K562 (cell line): ENCODE measurements around the gene ZP1. TPM values are rescaled to one million over a fixed set of nuclear protein-coding genes. Genes with fewer than 3 reads are reported as not detected.

ENCODE experiments used
- E2F1 ChIP-seq: sonication (generic); formaldehyde crosslinking; IDR thresholded peaks from 2 replicates; pipeline ENCODE4 v1.8.1; 2023; ENCODE audit warnings: mild to moderate bottlenecking, missing genetic modification reagents, moderate library complexity
- IFI16 ChIP-seq: fragments of 250-450 bp; sonication (Bioruptor Pico); IDR thresholded peaks from 2 replicates; pipeline ENCODE4 v2.1.2; 2022; ENCODE audit warnings: mild to moderate bottlenecking, inconsistent platforms
- ILK ChIP-seq: fragments of 450-650 bp; IDR thresholded peaks from 2 replicates; pipeline ENCODE4 v1.6.1; 2016; ENCODE audit warnings: missing genetic modification characterization, low read depth, mild to moderate bottlenecking, missing compliant biosample characterization, moderate library complexity, borderline replicate concordance
- RFX1 ChIP-seq: fragments of 450-650 bp; IDR thresholded peaks from 2 replicates; pipeline ENCODE4 v1.6.1; 2016; ENCODE audit warnings: mild to moderate bottlenecking, moderate library complexity
- TRIM24 ChIP-seq, 2 experiments: fragments of 450-650 bp; IDR thresholded peaks; 2 replicates each; pipeline ENCODE4 v1.6.1; 2016
- ZC3H4 ChIP-seq: sonication (generic); formaldehyde crosslinking; IDR thresholded peaks from 2 replicates; pipeline ENCODE4 v1.9.0; 2021; ENCODE audit warnings: missing genetic modification reagents, borderline replicate concordance
- polyA plus RNA-seq, 8 experiments: library from polyadenylated mRNA; depleted of rRNA in 4 of 8; stranded (reverse) in 5 of 8; unstranded in 3 of 8; fragments of >200 nt; fragmentation: Nextera tagmentation in 2 of 8; fragmentation: Illumina TruSeq in 1 of 8; extraction: Ambion mirVana in 2 of 8; extraction: Trizol in 1 of 8; gene quantifications; 2 replicates each; pipeline versions ENCODE4 v1.2.1 to v1.2.3, GENCODE V29; 2011 to 2014; ENCODE audit warnings: inconsistent platforms in 1 of 8, missing spikeins in 1 of 8
- total RNA-seq, 7 experiments: library from RNA; depleted of rRNA in 6 of 7; stranded (reverse); fragments of >200 nt in 6 of 7; fragmentation: Illumina TruSeq in 2 of 7; extraction: Trizol in 2 of 7; gene quantifications; 2 replicates each; pipeline versions ENCODE4 v1.2.1 to v1.2.3, GENCODE V29; 2011 to 2021; ENCODE audit warnings: low replicate concordance in 1 of 7
- TF ChIP-seq, protein P1 (sequence below), 2 experiments: fragments of 450-650 bp in 1 of 2; sonication (generic) in 1 of 2; formaldehyde crosslinking in 1 of 2; IDR thresholded peaks; 2 replicates each; pipeline versions ENCODE4 v1.7.1 to v1.9.0; 2016 to 2022; ENCODE audit warnings: inconsistent platforms in 1 of 2, mild to moderate bottlenecking in 1 of 2, missing genetic modification reagents in 1 of 2
- TF ChIP-seq, protein P2 (sequence below): fragments of 250-450 bp; sonication (Bioruptor Pico); IDR thresholded peaks from 2 replicates; pipeline ENCODE4 v1.4.0; 2020
- TF ChIP-seq, protein P3 (sequence below): sonication (generic); formaldehyde crosslinking; IDR thresholded peaks from 2 replicates; pipeline ENCODE4 v1.8.0; 2022; ENCODE audit warnings: mild to moderate bottlenecking, low read depth, missing genetic modification reagents

The ZP1 gene
- total and polyA plus RNA-seq, 9 of the 15 experiments (the other 6 are each of a cell fraction or from before 2014, with no cell fraction given) = 0.11 to 0.15 TPM; not detected in 7

DNA sequence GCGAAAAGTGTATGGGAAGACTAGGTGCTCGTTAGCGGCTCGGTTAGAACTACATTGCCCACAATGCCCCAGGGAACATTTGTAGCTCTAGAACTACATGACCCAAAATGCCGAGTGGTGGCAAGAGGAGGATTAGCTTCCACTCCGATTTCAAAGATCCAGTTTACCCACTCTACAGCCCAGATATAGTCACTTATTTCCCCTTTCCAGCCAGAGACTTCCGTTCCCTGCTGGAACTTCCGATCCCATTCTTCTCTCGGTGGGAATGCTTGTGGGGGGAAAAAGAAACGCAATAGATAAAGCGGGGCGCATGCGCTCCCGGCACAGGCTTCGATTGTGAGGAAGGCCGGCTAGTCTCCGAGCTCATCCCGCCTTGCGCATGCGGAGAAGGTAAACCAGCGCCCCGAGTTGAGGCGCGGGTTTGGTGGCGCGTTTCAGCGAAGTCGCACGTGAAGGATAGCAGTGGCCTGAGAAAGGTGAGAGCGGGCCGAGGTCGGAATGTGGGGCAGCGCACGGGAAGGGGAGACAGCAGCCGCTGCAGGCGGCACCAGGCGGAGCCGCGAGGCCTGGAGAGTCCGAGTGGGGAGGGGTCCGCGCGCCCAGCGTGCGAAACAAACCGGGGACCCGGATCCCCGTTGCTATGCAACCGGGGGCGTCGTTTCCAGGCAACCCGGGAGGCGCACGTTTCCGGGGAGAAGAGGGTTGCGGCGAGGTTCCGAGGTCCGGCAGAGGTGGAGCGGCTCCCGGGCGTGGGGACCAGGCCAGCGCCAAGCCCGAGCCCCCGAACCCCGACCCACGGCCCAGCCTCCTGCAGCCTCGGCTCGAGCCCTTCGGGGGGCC lies 46.7 kb downstream of the ZP1 start, which contains the start of gene TMEM109 (continued):
- TF ChIP-seq, protein P1, sequence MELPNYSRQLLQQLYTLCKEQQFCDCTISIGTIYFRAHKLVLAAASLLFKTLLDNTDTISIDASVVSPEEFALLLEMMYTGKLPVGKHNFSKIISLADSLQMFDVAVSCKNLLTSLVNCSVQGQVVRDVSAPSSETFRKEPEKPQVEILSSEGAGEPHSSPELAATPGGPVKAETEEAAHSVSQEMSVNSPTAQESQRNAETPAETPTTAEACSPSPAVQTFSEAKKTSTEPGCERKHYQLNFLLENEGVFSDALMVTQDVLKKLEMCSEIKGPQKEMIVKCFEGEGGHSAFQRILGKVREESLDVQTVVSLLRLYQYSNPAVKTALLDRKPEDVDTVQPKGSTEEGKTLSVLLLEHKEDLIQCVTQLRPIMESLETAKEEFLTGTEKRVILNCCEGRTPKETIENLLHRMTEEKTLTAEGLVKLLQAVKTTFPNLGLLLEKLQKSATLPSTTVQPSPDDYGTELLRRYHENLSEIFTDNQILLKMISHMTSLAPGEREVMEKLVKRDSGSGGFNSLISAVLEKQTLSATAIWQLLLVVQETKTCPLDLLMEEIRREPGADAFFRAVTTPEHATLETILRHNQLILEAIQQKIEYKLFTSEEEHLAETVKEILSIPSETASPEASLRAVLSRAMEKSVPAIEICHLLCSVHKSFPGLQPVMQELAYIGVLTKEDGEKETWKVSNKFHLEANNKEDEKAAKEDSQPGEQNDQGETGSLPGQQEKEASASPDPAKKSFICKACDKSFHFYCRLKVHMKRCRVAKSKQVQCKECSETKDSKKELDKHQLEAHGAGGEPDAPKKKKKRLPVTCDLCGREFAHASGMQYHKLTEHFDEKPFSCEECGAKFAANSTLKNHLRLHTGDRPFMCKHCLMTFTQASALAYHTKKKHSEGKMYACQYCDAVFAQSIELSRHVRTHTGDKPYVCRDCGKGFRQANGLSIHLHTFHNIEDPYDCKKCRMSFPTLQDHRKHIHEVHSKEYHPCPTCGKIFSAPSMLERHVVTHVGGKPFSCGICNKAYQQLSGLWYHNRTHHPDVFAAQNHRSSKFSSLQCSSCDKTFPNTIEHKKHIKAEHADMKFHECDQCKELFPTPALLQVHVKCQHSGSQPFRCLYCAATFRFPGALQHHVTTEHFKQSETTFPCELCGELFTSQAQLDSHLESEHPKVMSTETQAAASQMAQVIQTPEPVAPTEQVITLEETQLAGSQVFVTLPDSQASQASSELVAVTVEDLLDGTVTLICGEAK (IDR thresholded peaks at IDR 0.05) = peak; percentile 58; the same call in 1 of the 2 replicates
- TF ChIP-seq, protein P1 (CRISPR knock-in tag; IDR thresholded peaks at IDR 0.05) = no peak
- TF ChIP-seq, protein P2, sequence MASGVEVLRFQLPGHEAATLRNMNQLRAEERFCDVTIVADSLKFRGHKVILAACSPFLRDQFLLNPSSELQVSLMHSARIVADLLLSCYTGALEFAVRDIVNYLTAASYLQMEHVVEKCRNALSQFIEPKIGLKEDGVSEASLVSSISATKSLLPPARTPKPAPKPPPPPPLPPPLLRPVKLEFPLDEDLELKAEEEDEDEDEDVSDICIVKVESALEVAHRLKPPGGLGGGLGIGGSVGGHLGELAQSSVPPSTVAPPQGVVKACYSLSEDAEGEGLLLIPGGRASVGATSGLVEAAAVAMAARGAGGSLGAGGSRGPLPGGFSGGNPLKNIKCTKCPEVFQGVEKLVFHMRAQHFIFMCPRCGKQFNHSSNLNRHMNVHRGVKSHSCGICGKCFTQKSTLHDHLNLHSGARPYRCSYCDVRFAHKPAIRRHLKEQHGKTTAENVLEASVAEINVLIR (CRISPR knock-in tag) = no peak
- TF ChIP-seq E2F1 = peak; percentile 15; the same call in 1 of the 2 replicates
- peak; percentile 95 for TF ChIP-seq RFX1
- TF ChIP-seq ZC3H4 (CRISPR knock-in tag) = no peak
- TF ChIP-seq ILK = no peak
- TF ChIP-seq, protein P3, sequence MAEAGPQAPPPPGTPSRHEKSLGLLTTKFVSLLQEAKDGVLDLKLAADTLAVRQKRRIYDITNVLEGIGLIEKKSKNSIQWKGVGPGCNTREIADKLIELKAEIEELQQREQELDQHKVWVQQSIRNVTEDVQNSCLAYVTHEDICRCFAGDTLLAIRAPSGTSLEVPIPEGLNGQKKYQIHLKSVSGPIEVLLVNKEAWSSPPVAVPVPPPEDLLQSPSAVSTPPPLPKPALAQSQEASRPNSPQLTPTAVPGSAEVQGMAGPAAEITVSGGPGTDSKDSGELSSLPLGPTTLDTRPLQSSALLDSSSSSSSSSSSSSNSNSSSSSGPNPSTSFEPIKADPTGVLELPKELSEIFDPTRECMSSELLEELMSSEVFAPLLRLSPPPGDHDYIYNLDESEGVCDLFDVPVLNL (CRISPR knock-in tag) = peak; percentile 34; the same call in 1 of the 2 replicates
- no peak for TF ChIP-seq TRIM24 (IDR thresholded peaks at IDR 0.05)
- no peak for TF ChIP-seq IFI16 (CRISPR knock-in tag)
